T-helper 17 cell (primary cell): Measurements from ENCODE around the gene GMEB2. TPM values are rescaled to one million over a fixed set of nuclear protein-coding genes. Genes with fewer than 3 reads are reported as not detected.
A peak's percentile ranks its signal among the peaks of the same experiment; 100 is the strongest.
"Not testable (repeated sequence)": the region's sequence is repeated elsewhere in the genome, so short reads cannot be mapped to it uniquely, and the experiment has no call there.

ENCODE experiments used
- ATAC-seq: fragments of 150-1000 bp; cut with Tn5 transposase; 2 replicates; pipeline ENCODE4 v1.10.0; 2021; ENCODE audit warnings: mild to moderate bottlenecking, moderate library complexity
- DNase-seq, 3 donors: peaks; one replicate each; pipeline versions ENCODE4 v3.0.0 to v3.0.0-alpha.2; 2020 to 2021
- H3K9me3 ChIP-seq: one replicate; pipeline ENCODE4 v1.7.0; 2013; ENCODE audit warnings: low read length, mild to moderate bottlenecking; ENCODE audit not compliant: control insufficient read depth, poor library complexity, severe bottlenecking
- H3K27ac Mint-ChIP-seq: one replicate; pipeline ENCODE4 v1.8.0; 2022; ENCODE audit warnings: mild to moderate bottlenecking, moderate library complexity, mixed read lengths
- H3K27me3 Mint-ChIP-seq: one replicate; pipeline ENCODE4 v1.8.0; 2022; ENCODE audit warnings: mixed read lengths
- H3K36me3 Mint-ChIP-seq: one replicate; pipeline ENCODE4 v1.8.0; 2022; ENCODE audit warnings: low read depth, mixed read lengths
- H3K4me1 Mint-ChIP-seq: one replicate; pipeline ENCODE4 v1.8.0; 2022; ENCODE audit warnings: mild to moderate bottlenecking, mixed read lengths
- H3K4me3 Mint-ChIP-seq: one replicate; pipeline ENCODE4 v1.8.0; 2022; ENCODE audit warnings: mild to moderate bottlenecking, moderate library complexity, mixed read lengths
- total RNA-seq, 4 donors: library from RNA in 2 of 4; stranded (reverse) in 2 of 4; gene quantifications; one replicate each; pipeline ENCODE4 v1.2.3 and lab custom pipeline; 2022 to 2026

GMEB2 gene
- total RNA-seq, 2 donors from 2014 or later, result 17.3 to 21.0 TPM

DNA sequence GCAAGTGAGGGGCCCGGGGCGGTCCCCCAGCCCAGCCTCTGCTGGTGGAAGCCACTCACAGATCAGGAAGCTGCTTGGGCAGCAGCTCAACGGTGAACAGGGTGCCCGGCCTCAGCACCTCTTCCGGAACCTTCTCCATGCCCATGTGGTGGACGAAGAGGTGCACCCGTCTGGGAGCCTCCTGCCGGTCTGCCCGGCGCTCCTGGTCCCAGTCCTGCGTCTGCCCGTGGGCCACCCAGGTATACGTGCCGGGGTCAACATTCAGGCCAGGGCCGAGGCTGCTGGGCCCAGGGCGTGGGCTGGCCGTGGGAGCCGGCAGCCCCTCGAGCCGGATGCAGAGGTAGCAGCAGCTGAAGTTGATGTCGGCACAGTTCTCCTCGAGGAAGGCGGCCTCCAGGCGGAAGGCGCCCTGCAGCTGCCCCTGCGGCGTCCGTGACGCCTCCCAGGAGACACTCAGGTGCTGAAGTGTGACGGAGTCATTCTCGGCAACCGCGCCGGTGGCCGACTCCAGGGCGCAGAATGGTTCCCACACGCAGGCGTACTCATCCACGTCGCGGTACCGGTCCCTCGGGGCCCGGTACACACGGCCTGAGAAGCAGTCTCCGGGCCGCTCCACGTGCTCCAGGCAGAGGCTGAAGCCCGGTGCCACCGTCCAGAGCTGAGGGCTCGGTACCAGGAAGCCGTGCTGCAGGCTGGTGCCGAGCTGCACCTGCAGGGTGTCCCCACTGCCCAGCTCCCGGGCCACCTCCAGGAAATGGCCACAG lies 64.3 kb downstream of the GMEB2 start:
- no peaks in the 10 kb centered on the region for H3K27me3 Mint-ChIP-seq
- no peak overlapping the region for H3K4me3 Mint-ChIP-seq
- H3K9me3 ChIP-seq, result no peaks in the 10 kb centered on the region
- DNase-seq, result no peak
- peaks cover 4% of the 10 kb centered on the region for H3K36me3 Mint-ChIP-seq
- ATAC-seq, result no peak
- no peak overlapping the region for H3K27ac Mint-ChIP-seq
- H3K4me1 Mint-ChIP-seq, result peaks cover 7% of the 10 kb centered on the region

- Mint-ChIP-seq H3K4me1 (peaks cover 5% of the 10 kb centered on the region), H3K27me3 (no peaks in the 10 kb centered on the region), H3K4me3 (no peak overlapping the region), H3K36me3 (peaks cover 4% of the 10 kb centered on the region), H3K27ac (no peak overlapping the region)
- ATAC-seq (no peak), DNase-seq (no peak)
- no peaks in the 10 kb centered on the region for H3K9me3 ChIP-seq
Observed at GRCh38 chr20:63561624-63562396, 65.1 kb downstream of the GMEB2 start.

DNA sequence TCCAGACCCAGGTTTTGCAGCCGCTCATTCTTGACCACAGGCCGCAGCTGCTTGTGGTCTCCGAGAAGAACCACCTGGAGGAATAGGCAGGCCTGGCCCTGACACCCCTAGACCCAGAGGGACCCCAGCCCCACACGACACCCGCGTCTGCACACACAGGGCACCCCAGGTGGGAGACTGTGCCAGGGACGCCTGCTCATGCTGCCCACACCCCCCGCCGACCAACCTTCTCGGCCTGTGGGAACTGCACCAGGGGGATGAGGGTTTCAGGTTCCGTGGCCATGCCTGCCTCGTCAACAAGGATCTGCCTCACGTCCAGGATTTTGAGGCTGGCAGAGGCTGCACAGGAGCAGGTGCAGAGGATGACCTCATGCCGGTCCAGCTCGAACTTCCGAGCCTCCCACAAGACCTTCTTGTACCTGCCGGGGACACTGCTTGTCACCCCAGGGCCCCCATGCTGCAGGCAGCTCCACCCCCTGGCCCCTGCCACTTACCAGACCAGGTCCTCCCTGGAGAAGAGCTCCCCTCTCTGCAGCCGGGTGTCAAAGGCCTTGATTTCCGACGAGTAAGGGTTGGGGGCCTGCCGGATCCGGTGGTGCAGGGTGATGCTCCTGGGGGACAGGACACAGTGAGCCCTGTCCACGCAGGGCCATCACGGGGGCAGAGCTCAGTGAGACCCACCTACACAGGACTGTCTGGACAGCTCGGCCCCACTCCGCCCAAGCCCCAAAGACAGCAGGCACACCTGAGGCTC lies 65.9 kb downstream of the GMEB2 start:
- Mint-ChIP-seq H3K4me1 (peaks cover 5% of the 10 kb centered on the region), H3K36me3 (peaks cover 4% of the 10 kb centered on the region), H3K27ac (no peak overlapping the region), H3K4me3 (no peak overlapping the region), H3K27me3 (no peaks in the 10 kb centered on the region)
- ATAC-seq (no peak), DNase-seq (no peak)
- H3K9me3 ChIP-seq, result no peaks in the 10 kb centered on the region

DNA sequence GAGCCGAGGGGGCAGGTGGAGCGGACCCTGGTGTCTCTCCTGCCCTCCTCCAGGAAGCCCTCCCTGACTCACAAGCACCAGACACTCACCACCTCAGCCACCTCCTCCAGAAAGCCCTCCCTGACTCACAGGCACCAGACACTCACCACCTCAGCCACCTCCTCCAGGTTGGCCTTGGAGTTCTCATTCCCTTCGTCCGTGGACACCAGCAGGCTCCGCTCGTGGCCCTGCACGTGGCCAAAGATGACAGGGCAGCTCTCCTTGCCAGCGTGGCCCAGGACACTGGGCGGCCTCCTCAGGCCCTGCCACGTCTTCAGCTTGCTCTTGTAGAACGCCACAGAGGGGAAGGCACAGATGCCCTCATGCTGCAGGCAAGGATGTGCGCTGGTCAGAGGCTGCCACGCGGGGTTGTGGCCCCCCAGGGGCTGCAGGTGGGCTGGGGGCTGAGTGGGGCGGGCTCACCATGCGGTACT lies 66.5 kb downstream of the GMEB2 start:
- Mint-ChIP-seq H3K4me3 (no peak overlapping the region), H3K27me3 (no peaks in the 10 kb centered on the region), H3K4me1 (peaks cover 5% of the 10 kb centered on the region), H3K27ac (no peak overlapping the region), H3K36me3 (peaks cover 4% of the 10 kb centered on the region)
- no peaks in the 10 kb centered on the region for H3K9me3 ChIP-seq
- no peak for ATAC-seq
- DNase-seq, result no peak

- ATAC-seq, H3K4me3 Mint-ChIP-seq, H3K36me3 Mint-ChIP-seq, H3K4me1 Mint-ChIP-seq, H3K27ac Mint-ChIP-seq, H3K9me3 ChIP-seq, H3K27me3 Mint-ChIP-seq: not testable (repeated sequence)
- peak in 1 of 3 donors; percentile 51 for DNase-seq
Observed at GRCh38 chr20:63559485-63560332, 67.2 kb downstream of the GMEB2 start.

- Mint-ChIP-seq H3K27me3 (no peaks in the 10 kb centered on the region), H3K4me3 (no peak overlapping the region), H3K36me3 (peaks cover 4% of the 10 kb centered on the region), H3K4me1 (peaks cover 5% of the 10 kb centered on the region), H3K27ac (no peak overlapping the region)
- no peaks in the 10 kb centered on the region for H3K9me3 ChIP-seq
- ATAC-seq (peak; percentile 19), DNase-seq (no peak)
Observed at GRCh38 chr20:63558804-63559484, 68.0 kb downstream of the GMEB2 start.

- no peak overlapping the region for H3K27ac Mint-ChIP-seq
- no peak for DNase-seq
- peaks cover 9% of the 10 kb centered on the region for H3K4me1 Mint-ChIP-seq
- H3K9me3 ChIP-seq, result no peaks in the 10 kb centered on the region
- ATAC-seq, result no peak
- no peak overlapping the region for H3K4me3 Mint-ChIP-seq
- H3K27me3 Mint-ChIP-seq, result no peaks in the 10 kb centered on the region
- peaks cover 4% of the 10 kb centered on the region for H3K36me3 Mint-ChIP-seq
Observed at GRCh38 chr20:63557481-63557891, 69.4 kb downstream of the GMEB2 start.

DNA sequence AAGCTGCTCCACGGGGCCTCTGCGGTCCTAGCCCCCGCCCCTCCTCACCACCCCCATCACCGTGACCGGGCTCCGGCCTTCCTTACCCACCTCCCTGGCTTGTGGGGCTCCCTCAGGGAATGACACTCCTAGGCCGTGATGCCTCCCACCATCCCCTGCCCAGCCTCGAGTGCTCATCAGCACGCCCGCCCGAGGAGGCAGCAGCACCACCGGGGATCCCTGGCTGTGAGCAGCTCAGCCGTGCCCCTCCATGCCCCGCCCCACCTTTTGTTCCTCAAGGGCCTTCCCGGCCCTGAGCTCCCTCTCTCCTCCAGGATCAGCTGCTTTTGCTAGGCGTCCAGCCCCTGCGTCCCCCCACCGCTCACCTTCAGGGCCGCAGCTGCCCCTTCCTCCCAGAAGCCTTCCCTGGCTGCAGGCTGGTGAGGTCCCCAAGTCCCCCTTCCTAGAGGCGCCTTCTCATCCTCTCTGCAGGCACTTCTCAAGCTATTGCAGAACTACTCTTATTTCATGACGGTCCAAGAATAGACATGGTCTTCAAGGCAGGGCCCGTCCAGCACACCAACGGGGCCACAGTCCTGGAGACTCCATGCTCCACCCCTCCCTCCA lies 69.9 kb downstream of the GMEB2 start:
- Mint-ChIP-seq H3K27ac (no peak overlapping the region), H3K4me1 (peaks cover 12% of the 10 kb centered on the region), H3K27me3 (no peaks in the 10 kb centered on the region), H3K4me3 (no peak overlapping the region), H3K36me3 (peaks cover 4% of the 10 kb centered on the region)
- no peaks in the 10 kb centered on the region for H3K9me3 ChIP-seq
- DNase-seq, result no peak
- ATAC-seq, result no peak

- H3K4me3 Mint-ChIP-seq, result no peak overlapping the region
- no peaks in the 10 kb centered on the region for H3K27me3 Mint-ChIP-seq
- H3K36me3 Mint-ChIP-seq, result peaks cover 4% of the 10 kb centered on the region
- DNase-seq (no peak), ATAC-seq (no peak)
- H3K9me3 ChIP-seq, result no peaks in the 10 kb centered on the region
- peak overlapping the region; percentile 9 for H3K27ac Mint-ChIP-seq
- peaks cover 14% of the 10 kb centered on the region for H3K4me1 Mint-ChIP-seq
Observed at GRCh38 chr20:63555661-63556381, 71.1 kb downstream of the GMEB2 start.

DNA sequence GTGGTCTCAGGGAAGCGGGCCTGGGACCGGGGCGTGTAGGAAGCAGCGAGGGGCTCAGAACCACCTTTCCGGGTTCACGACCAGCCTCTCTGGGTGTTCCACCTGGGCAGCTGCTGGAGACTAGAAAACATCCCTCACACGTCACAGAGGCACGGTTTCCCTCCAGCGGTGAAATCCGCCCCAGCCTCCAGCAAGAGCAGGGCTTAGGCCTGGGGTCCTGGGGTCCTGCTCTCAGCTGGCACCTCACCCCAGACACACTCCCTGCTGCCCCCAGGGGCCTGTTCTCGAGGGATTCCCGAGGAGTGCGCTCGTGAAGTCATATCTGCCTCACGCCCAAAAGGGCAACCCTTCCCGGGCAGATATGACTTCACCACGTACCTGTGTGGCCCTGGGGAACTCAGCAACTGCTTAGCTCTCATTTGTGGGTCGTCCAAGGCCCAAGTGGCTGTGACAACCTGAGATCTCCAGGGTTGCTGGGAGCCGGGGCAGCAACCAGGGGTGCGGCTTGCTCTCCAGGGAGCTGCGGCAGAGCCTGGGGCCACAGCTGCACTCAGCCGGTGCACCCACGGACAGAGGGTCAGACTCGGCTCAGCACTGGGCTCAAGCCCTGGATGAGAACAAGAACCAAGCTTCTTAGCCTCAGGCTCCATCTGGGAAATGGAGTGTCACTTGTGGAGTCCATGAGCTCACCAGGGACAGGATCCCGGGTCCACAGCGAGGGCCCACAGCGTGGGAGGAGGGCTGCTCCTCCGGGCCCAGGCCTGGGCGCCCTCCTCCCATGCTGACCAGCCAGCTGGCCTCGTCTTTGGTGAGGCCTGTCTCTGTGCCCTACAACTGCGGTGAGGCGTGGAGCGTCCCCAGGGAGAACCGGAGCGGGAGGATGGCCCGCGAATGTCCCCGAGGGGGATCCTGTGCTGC lies 72.3 kb downstream of the GMEB2 start:
- no peak for ATAC-seq

GRCh38 chr20:63553933-63554290 lies 73.0 kb downstream of the GMEB2 start, which contains the start of gene FNDC11:
TSS of gene FNDC11 (plus strand) at chr20:63554159. CDS start at chr20:63555664, 1,505 bp downstream.
- Mint-ChIP-seq H3K27me3 (no peaks in the 10 kb centered on the region), H3K4me3 (peak within 1 kb of the TSS; percentile 83), H3K4me1 (peaks cover 13% of the 10 kb centered on the region), H3K27ac (peak within 1 kb of the TSS; percentile 88), H3K36me3 (no peaks in the 10 kb centered on the region)
- H3K9me3 ChIP-seq, result no peaks in the 10 kb centered on the region
- peak; percentile 8 for ATAC-seq
- peak in 2 of 3 donors; percentile 58 to 65 for DNase-seq

More for the DNA sequence above, 72.3 kb downstream of the GMEB2 start:
- H3K9me3 ChIP-seq, result no peaks in the 10 kb centered on the region
- H3K27me3 Mint-ChIP-seq, result no peaks in the 10 kb centered on the region
- H3K36me3 Mint-ChIP-seq, result peaks cover 2% of the 10 kb centered on the region
- DNase-seq, result no peak
- H3K4me1 Mint-ChIP-seq, result peaks cover 14% of the 10 kb centered on the region
- H3K4me3 Mint-ChIP-seq, result peak overlapping the region; percentile 83
- H3K27ac Mint-ChIP-seq, result no peak overlapping the region
